ENCODE data around the gene NPHP4. TPM values are rescaled to one million over a fixed set of nuclear protein-coding genes. Genes with fewer than 3 reads are reported as not detected.

Gene NPHP4
- total and polyA plus RNA-seq, 10 of the 15 experiments (the other 5 are each of a cell fraction or from before 2014, with no cell fraction given) = 0.16 to 10.5 (median 3.1) TPM

DNA sequence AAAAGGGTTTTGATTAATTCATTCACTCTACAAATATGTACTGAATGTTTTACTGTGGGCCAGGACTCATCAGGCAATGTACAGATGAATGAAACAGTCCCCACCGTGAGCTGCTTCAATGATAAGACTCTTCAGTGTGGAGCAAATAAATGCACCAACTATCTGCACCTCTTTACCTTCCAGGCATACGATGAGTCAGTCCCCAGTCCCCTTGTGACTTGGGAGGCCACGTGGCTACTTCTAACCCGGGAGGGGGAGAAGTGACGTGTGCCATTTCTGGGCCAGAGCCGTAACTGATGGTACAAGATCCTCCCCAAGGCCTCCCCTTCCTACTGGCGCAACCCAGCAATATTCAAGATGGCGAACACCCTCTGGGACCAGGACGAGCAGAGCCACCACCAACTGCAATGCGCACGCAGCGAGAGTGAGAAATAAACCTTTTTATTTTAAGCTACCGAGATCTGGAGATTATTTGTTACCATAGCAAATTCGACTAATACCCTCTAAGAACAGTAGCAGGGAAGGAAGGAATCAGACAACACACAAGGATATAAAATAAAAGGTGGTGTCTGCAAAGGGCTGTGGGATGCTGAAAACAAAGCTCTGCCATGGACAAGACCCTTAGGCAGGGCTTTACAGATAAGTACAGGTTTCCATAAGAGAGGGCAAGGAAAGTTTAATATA, 74.5 kb downstream of the NPHP4 start:
- intact Hi-C loops (cut with micrococcal nuclease; ENCODE audit: unreplicated experiment) = no loop called here
- H3K36me3 ChIP-seq (ENCODE audit: control insufficient read depth in 2 of 2, insufficient read depth in 2 of 2, low read length in 1 of 2) = no peaks in the 10 kb centered on the region

More for the DNA sequence above, 74.5 kb downstream of the NPHP4 start:
- BruUV-seq (replicated peaks) = no TSS peak
- FAIRE-seq (no peak), ATAC-seq (no peak), DNase-seq (ENCODE audit: low read depth, low spot score) (no peak)
- CTCF ChIA-PET = interaction anchor here (4.9 kb wide), 1 partner anchor 407 kb away, joined by 30 read pairs; no protein-coding TSS in a partner anchor
- POLR2A ChIA-PET = no interaction called here
- no peak for TF ChIP-seq POLR2A (IDR thresholded peaks at IDR 0.05; ENCODE audit: low read depth, low read length)
- TF ChIP-seq BMI1 (IDR thresholded peaks at IDR 0.05; ENCODE audit: borderline replicate concordance) = no peak
- no peak for TF ChIP-seq RAD51 (IDR thresholded peaks at IDR 0.05)
- no peak for TF ChIP-seq CBX5 (IDR thresholded peaks at IDR 0.05; ENCODE audit: low read depth)
- TF ChIP-seq FOXM1 (IDR thresholded peaks at IDR 0.05; ENCODE audit: low read depth, low read length) = no peak
- TF ChIP-seq HDGF (IDR thresholded peaks at IDR 0.05) = no peak
- no peak for TF ChIP-seq NFIC (IDR thresholded peaks at IDR 0.05; ENCODE audit: low read depth, low read length)
- TF ChIP-seq ZNF207 (IDR thresholded peaks at IDR 0.05; ENCODE audit: borderline replicate concordance) = no peak
- TF ChIP-seq, protein P1, sequence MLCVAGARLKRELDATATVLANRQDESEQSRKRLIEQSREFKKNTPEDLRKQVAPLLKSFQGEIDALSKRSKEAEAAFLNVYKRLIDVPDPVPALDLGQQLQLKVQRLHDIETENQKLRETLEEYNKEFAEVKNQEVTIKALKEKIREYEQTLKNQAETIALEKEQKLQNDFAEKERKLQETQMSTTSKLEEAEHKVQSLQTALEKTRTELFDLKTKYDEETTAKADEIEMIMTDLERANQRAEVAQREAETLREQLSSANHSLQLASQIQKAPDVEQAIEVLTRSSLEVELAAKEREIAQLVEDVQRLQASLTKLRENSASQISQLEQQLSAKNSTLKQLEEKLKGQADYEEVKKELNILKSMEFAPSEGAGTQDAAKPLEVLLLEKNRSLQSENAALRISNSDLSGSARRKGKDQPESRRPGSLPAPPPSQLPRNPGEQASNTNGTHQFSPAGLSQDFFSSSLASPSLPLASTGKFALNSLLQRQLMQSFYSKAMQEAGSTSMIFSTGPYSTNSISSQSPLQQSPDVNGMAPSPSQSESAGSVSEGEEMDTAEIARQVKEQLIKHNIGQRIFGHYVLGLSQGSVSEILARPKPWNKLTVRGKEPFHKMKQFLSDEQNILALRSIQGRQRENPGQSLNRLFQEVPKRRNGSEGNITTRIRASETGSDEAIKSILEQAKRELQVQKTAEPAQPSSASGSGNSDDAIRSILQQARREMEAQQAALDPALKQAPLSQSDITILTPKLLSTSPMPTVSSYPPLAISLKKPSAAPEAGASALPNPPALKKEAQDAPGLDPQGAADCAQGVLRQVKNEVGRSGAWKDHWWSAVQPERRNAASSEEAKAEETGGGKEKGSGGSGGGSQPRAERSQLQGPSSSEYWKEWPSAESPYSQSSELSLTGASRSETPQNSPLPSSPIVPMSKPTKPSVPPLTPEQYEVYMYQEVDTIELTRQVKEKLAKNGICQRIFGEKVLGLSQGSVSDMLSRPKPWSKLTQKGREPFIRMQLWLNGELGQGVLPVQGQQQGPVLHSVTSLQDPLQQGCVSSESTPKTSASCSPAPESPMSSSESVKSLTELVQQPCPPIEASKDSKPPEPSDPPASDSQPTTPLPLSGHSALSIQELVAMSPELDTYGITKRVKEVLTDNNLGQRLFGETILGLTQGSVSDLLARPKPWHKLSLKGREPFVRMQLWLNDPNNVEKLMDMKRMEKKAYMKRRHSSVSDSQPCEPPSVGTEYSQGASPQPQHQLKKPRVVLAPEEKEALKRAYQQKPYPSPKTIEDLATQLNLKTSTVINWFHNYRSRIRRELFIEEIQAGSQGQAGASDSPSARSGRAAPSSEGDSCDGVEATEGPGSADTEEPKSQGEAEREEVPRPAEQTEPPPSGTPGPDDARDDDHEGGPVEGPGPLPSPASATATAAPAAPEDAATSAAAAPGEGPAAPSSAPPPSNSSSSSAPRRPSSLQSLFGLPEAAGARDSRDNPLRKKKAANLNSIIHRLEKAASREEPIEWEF (IDR thresholded peaks at IDR 0.05; ENCODE audit: insufficient replicate concordance, low read depth, low read length) = no peak
- TF ChIP-seq NFYA (IDR thresholded peaks at IDR 0.05; ENCODE audit: borderline replicate concordance, low read depth, low read length) = no peak
- Histone ChIP-seq H3K4me1 (ENCODE audit: control insufficient read depth, insufficient read depth, low read length) (peaks cover 4% of the 10 kb centered on the region), H3K27ac (ENCODE audit: control insufficient read depth, insufficient read depth) (no peak overlapping the region), H4K20me1 (ENCODE audit: control insufficient read depth, insufficient read depth) (no peaks in the 10 kb centered on the region), H3K9me3 (replicated peaks; ENCODE audit: control insufficient read depth, insufficient read depth, low read length) (no peaks in the 10 kb centered on the region), H3K27me3 (replicated peaks in 1 of 2; ENCODE audit: control insufficient read depth in 2 of 2, insufficient read depth in 2 of 2, low read length in 1 of 2) (no peaks in the 10 kb centered on the region), H3K9ac (ENCODE audit: control insufficient read depth, insufficient read depth, low read length) (no peak overlapping the region), H3K4me2 (ENCODE audit: control insufficient read depth, insufficient read depth) (no peak overlapping the region), H2AFZ (ENCODE audit: control insufficient read depth, low read depth, low read length) (no peak overlapping the region), H3K79me2 (ENCODE audit: control insufficient read depth, insufficient read depth, low read length) (no peaks in the 10 kb centered on the region), H3K4me3 (no peak overlapping the region)
- WGBS (ENCODE audit: insufficient coverage, insufficient replicate concordance, low lambda C conversion rate, missing lambda C conversion rate) = 77% methylated on average over 14 of the region's 14 CpGs
- RAD21 ChIA-PET (ENCODE audit: unreplicated experiment) = no interaction called here
- in situ Hi-C loops (cut with MboI) = no loop called here
- SMC1A ChIA-PET (ENCODE audit: uncharacterized antibody, unreplicated experiment) = no interaction called here

Data from GM12878 (cell line).